ENCODE data around the gene IL4I1. TPM values are rescaled to one million over a fixed set of nuclear protein-coding genes. Genes with fewer than 3 reads are reported as not detected.

The IL4I1 gene
- total and polyA plus RNA-seq, 2 of the 4 experiments (the other 2 are of a cell fraction): 0.31 to 0.36 TPM

- H3K23ac ChIP-seq (ENCODE audit: low read depth, low read length): peak overlapping the region; percentile 94
- peaks cover 18 to 60% of the 10 kb centered on the region in 2 experiments for H3K79me1 ChIP-seq (ENCODE audit: low read depth in 1 of 2, low read length in 2 of 2)
- no peaks in the 10 kb centered on the region for H3K9me3 ChIP-seq (ENCODE audit: control insufficient read depth, insufficient read depth, low read length)
- no peak overlapping the region; the same call in 2 of the 3 replicates for H2BK15ac ChIP-seq (ENCODE audit: low read depth, low read length)
- H3K27me3 ChIP-seq (ENCODE audit: control insufficient read depth, insufficient read depth, low read length): no peaks in the 10 kb centered on the region
- intact Hi-C loops (cut with micrococcal nuclease): no loop called here
- no peak overlapping the region for H2BK20ac ChIP-seq (ENCODE audit: low read depth, low read length)
- peak overlapping the region; percentile 84 to 98 for H4K8ac ChIP-seq (ENCODE audit: low read depth in 2 of 2, low read length in 2 of 2)
- H2BK5ac ChIP-seq (ENCODE audit: low read depth, low read length, poor library complexity, severe bottlenecking): peak overlapping the region; percentile 74
- peak overlapping the region; percentile 99 for H3K4ac ChIP-seq (ENCODE audit: low read depth, low read length)
- peak overlapping the region; percentile 94 for H2AK9ac ChIP-seq (replicated peaks; ENCODE audit: low read depth, low read length, poor library complexity)
- H3K9ac ChIP-seq (ENCODE audit: low read depth, low read length): peak overlapping the region; percentile 66
- TF ChIP-seq MAZ (IDR thresholded peaks at IDR 0.05; ENCODE audit: borderline replicate concordance, low read depth, low read length): peak; percentile 52; the same call in 1 of the 2 replicates
- TF ChIP-seq RFX5 (IDR thresholded peaks at IDR 0.05; ENCODE audit: low read depth, low read length): peak; percentile 99
- no peak for TF ChIP-seq MAFK (IDR thresholded peaks at IDR 0.05; ENCODE audit: low read depth, low read length)
- TF ChIP-seq CHD1 (IDR thresholded peaks at IDR 0.05; ENCODE audit: low read depth, low read length): no peak
- TF ChIP-seq RAD21 (IDR thresholded peaks at IDR 0.05; ENCODE audit: low read length): no peak
- peak overlapping the region; percentile 94 for H3K4me2 ChIP-seq (ENCODE audit: low read depth, low read length)
- POLR2A ChIA-PET (ENCODE audit: unreplicated experiment): interaction anchor here (0.5 to 1.0 kb wide), 3 partner anchors 57 to 64 kb away, joined by 3 to 7 read pairs (median 4); no protein-coding TSS in a partner anchor
- peak overlapping the region; percentile 97 for H2AFZ ChIP-seq (replicated peaks; ENCODE audit: low read length, poor library complexity)
- H3K4me3 ChIP-seq (ENCODE audit: insufficient read depth, low read depth, low read length): peak overlapping the region; percentile 43
- peak overlapping the region; percentile 64 for H2BK120ac ChIP-seq (ENCODE audit: low read depth, low read length)
- H3K27ac ChIP-seq (ENCODE audit: insufficient read depth, low read length): peak overlapping the region; percentile 74
- dilution Hi-C loops (cut with HindIII; ENCODE audit: low sequenced_read_pairs, unreplicated experiment): no loop called here
- H3K4me1 ChIP-seq (ENCODE audit: control insufficient read depth, insufficient read depth, low read length): peaks cover 7% of the 10 kb centered on the region
- H4K20me1 ChIP-seq (ENCODE audit: insufficient read depth, low read length): peaks cover 6% of the 10 kb centered on the region
- H2AK5ac ChIP-seq (ENCODE audit: low read depth, low read length): peak overlapping the region; percentile 100
- H3K9me1 ChIP-seq (ENCODE audit: insufficient read depth, low read length): peaks cover 10% of the 10 kb centered on the region
- H3K36me3 ChIP-seq (ENCODE audit: control insufficient read depth, insufficient read depth, low read length): peaks cover 7% of the 10 kb centered on the region
- H3K56ac ChIP-seq (ENCODE audit: extremely low read depth, insufficient read depth, low read length): peak overlapping the region; percentile 14; the same call in 1 of the 2 replicates
- DNase-seq (peak; percentile 100), ATAC-seq (ENCODE audit: low read depth) (peak; percentile 81)
- peak overlapping the region; percentile 99 for H4K5ac ChIP-seq (ENCODE audit: low read depth, low read length)
- H3K18ac ChIP-seq (ENCODE audit: low read depth, low read length): peak overlapping the region; percentile 17; the same call in 1 of the 2 replicates
- TSS peak; percentile 61 for BruUV-seq (replicated peaks)
- peak overlapping the region; percentile 72 for H4K91ac ChIP-seq (ENCODE audit: insufficient read depth, low read depth, low read length)
- peak overlapping the region; percentile 98 for H3K14ac ChIP-seq (replicated peaks; ENCODE audit: low read depth, low read length)
- CTCF ChIA-PET: no interaction called here
- 2% methylated on average over 48 of the region's 67 CpGs; no CpG with 5 or more reads in 1 of the 2 experiments for WGBS, 2 experiments (ENCODE audit: extremely low coverage in 2 of 2, insufficient read length in 1 of 2)
- in situ Hi-C loops (cut with MboI; ENCODE audit: low sequenced_read_pairs): no loop called here
These were observed 27.0 kb downstream of the IL4I1 start for GRCh38 chr19:49869484-49870308.
